GM12892 (cell line): ENCODE results near the gene ABLIM1.

Experiments used
- DNase-seq: peaks from one replicate; pipeline ENCODE4 v3.0.0; 2011; ENCODE audit not compliant: insufficient read length
- FAIRE-seq: peaks from 2 replicates; lab custom pipeline; 2011; peaks lifted over from hg19 to GRCh38; lab: Jason Lieb, UNC
- POLR2A ChIP-seq: IDR thresholded peaks from 2 replicates; pipeline ENCODE4 v1.6.1; 2011; ENCODE audit warnings: low read depth, low read length, control low read depth
- POLR2AphosphoS5 ChIP-seq: IDR thresholded peaks from 2 replicates; pipeline ENCODE4 v1.6.1; 2011; ENCODE audit warnings: low read depth, low read length, control low read depth
- TAF1 ChIP-seq: IDR thresholded peaks from 2 replicates; pipeline ENCODE4 v1.6.1; 2011; ENCODE audit warnings: low read depth, mild to moderate bottlenecking, control low read depth, low read length, borderline replicate concordance

ABLIM1 gene

GRCh38 chr10:114515298-114515914 is 142.7 kb downstream of the ABLIM1 start:
- DNase-seq, result no peak
- FAIRE-seq, result peak; percentile 9
- TF ChIP-seq POLR2AphosphoS5 (no peak), POLR2A (no peak), TAF1 (no peak)

DNA sequence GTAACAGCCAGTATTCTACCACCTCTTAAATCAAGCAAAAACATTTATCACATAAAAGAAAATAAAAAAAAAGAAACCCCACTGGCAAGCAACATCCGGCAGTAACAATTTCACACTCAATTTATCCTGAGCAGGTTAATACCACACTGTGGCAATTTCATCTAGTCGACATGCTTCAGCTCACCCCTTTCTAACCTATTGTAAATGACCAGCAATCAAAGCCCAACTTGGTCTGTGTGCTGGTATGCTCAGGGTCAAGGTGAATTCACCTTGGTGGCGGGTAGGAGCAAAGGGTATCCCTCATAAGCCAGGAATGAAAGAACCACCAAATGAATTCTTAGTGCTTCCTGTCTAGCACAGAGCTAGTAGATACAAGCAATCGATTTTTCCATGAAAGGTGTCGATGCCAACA is 144.7 kb downstream of the ABLIM1 start:
- TF ChIP-seq POLR2AphosphoS5 (no peak), TAF1 (no peak)
- FAIRE-seq (no peak), DNase-seq (no peak)

DNA sequence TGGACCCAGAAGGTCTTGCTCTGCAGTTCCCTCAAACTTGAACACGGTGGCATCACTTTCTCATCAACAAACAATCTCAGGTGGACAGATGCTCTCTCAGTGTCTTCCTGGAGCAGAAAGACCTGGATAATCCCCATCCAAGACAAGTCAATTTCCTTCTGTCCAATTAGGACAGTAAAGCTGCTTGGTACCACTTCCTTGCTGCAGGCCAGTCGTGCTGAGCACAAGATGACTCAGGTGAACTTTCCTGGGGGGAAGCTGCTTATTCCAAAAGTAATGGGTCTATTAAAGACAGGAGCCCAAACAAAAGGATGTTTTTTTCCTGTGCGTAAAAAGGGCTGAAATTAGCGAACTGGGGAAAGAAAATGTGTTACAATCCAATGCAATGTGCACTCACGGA is 146.2 kb downstream of the ABLIM1 start:
- TF ChIP-seq POLR2AphosphoS5 (no peak), POLR2A (no peak), TAF1 (no peak)
- FAIRE-seq, result peak; percentile 40
- DNase-seq, result no peak

DNA sequence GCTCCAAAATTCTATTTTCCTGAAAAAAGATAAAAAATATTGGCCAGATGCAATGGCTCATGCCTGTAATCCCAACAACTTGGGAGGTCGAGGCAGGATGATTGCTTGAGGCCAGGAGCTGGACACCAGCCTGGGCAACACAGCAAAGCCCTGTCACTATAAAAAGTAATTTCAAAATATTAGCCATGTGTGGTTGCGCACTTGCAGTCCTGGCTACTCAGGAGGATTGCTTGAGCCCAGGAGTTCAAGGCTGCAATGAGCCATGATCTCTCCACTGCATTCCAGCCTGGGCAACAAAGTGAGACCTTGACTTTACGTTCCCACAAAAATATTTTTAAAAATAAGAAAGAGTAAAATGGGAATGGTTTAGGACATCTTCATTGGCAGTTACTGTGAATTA is 149.7 kb downstream of the ABLIM1 start:
- DNase-seq (no peak), FAIRE-seq (no peak)
- TF ChIP-seq POLR2AphosphoS5, result no peak
- no peak for TF ChIP-seq TAF1
- no peak for TF ChIP-seq POLR2A

GRCh38 chr10:114507449-114507848 is 150.6 kb downstream of the ABLIM1 start:
- DNase-seq, result no peak
- FAIRE-seq, result no peak
- TF ChIP-seq TAF1 (no peak), POLR2AphosphoS5 (no peak), POLR2A (no peak)

DNA sequence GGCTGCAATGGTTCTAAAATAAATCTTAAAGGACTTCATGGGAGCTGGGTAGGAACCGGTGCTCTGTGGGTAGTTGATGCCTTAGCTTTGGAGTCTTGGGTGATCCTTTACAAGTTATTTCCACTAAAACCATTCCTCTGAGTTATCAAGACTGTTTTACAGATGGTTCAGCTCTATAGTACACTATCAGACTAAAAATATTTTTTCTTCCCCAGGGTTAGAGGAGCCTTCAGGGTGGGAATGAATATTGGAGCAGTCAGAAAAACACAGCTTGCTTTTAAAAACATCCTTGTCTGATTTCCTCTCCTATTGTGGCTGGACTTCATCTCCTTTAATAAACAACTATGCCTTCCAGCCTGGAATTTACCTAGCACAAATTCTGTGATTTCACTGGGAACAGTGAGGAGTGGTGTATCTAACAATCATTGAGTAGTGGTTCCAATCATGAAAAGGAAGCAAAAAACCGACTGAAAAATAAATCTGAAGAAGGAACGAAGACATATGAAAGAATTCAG is 151.1 kb downstream of the ABLIM1 start:
- TF ChIP-seq POLR2AphosphoS5, result no peak
- TF ChIP-seq POLR2A, result no peak
- no peak for TF ChIP-seq TAF1
- FAIRE-seq (no peak), DNase-seq (no peak)

DNA sequence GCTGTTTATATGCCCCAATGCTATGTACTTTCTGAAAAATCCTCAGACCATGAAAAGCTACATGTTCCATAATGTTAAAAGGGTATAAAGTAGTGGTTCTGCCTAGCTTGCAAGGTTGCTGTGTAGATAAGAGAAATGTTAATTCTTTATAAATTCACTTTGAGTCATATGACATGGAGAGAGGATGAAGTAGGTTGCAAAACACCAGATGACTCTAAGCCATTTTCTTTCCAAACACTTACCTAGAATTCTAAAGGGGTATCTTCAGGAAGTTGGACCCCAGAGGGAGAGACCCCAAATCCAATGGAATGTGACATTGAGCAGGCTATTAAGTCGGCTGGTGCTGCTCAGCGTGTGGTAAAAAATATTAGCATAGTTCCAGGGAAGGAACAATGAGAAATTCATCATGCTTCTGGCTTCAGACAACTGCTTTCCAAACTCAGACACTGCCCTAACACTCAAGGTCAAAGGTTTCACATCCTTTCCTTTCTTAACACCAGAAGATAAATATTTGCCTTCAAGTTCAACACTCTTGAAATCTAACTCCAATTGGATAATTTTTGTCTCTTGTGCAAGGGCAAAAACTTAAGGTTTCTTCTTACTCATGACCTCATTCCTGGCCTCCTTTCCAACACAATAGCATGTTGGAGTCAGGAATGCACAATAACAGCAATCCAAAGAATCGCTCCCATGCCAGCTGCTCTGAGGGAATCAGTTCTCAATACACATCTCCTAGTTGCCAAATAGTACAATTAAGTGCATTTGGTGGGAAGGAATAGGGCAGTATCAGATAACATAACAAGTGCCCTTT is 153.1 kb downstream of the ABLIM1 start:
- DNase-seq (no peak), FAIRE-seq (no peak)
- TF ChIP-seq POLR2AphosphoS5 (no peak), TAF1 (no peak), POLR2A (no peak)

- no peak for FAIRE-seq
- TF ChIP-seq POLR2AphosphoS5, result no peak
- TF ChIP-seq POLR2A, result no peak
- TF ChIP-seq TAF1, result no peak
- DNase-seq, result no peak
Observed at GRCh38 chr10:114502074-114502473, 156.0 kb downstream of the ABLIM1 start.

DNA sequence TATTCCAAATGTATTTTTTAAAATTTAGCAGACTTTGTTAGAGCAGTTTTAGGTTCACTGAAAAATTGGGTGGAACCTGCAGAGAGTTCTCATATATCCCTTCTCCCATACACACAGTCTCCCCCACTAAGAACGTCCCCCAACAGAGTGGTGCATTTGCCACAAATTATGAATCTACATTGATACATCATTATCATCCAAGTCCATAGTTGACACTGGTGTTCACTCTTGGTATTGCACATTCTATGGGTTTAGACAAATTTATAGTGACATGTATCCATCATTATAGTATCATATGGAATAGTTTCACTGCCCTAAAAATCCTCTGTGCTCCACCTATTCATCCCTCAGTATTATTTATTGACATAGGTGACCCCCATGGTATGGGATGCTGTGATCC is 156.4 kb downstream of the ABLIM1 start:
- TF ChIP-seq POLR2A, result no peak
- no peak for TF ChIP-seq POLR2AphosphoS5
- TF ChIP-seq TAF1, result no peak
- no peak for DNase-seq
- FAIRE-seq, result peak; percentile 51

DNA sequence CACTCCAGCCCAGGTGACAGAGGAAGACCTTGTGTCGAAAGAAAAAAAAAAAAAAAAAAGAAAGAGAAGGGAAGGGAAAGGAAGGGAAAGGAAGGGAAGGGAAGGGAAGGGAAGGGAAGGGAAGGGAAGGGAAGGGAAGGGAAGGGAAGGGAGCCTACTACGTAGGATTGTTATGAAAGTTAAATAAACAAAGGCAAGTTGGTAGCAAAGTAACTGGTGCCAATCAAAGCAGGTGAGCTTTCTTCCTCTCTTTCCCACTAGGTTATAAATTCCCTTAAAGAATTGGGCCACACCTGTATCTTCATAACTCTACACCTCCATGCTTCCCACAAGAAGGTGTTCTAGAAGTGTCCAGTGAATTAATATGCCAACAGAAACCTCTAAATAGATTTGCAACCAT is 157.4 kb downstream of the ABLIM1 start:
- FAIRE-seq, result no peak
- no peak for TF ChIP-seq POLR2A
- TF ChIP-seq POLR2AphosphoS5, result no peak
- no peak for TF ChIP-seq TAF1
- no peak for DNase-seq

DNA sequence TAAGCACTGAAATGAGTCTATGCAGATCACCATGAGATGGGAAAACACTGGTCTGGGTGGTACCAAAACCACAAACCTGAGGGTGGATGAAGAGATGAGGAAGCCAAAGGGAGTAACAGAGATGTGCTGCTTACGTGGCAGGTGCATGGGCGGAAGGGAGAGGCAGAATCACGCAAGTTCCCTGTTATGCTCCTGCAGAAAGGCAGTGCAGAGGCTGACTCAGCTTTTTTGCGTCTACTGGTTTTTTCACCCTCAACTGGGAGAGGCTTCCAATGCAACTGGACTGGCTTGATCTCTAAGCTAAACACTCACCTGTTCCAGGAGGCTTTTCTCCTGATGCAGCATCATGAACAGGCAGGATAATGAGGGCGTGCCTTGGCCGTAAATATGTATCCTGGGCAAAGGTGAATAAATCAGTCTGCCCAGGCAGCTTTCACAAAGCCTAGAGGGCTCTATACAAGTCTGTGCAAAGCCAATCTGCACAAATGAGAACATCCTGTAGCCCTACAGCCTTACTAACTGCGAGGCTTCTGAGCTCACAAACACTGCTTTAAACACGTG is 158.4 kb downstream of the ABLIM1 start:
- peak; percentile 42; the same call in 1 of the 2 replicates for TF ChIP-seq POLR2AphosphoS5
- no peak for TF ChIP-seq TAF1
- FAIRE-seq (peak; percentile 87), DNase-seq (no peak)
